RCC 7860 (cell line): ENCODE measurements around the gene BMP4.

Experiments used
- DNase-seq: peaks from one replicate; pipeline ENCODE4 v3.0.0-alpha.2; 2015; ENCODE audit warnings: low spot score
- FAIRE-seq: peaks from 2 replicates; lab custom pipeline; 2012; peaks lifted over from hg19 to GRCh38; lab: Jason Lieb, UNC

Gene BMP4

DNA sequence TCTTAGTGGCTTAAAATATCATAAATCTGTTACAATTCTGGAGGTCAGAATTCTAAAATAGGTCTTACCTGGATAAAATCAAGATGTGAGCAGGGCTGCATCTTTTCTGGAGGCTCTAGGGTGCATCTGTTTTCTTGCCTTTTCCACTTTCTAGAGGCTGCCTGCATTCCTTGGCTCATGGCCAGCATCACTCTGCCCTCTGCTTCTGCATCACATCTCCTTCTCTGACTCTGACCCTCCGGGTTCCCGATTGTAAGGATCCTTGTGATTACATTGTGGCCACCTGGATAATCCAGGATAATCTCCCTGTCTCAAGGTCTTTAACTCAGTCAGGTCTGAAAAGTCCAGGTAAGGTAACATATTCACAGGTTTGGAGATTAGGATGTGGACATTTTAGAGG, 11.0 kb upstream of the BMP4 start:
- DNase-seq (no peak), FAIRE-seq (no peak)

DNA sequence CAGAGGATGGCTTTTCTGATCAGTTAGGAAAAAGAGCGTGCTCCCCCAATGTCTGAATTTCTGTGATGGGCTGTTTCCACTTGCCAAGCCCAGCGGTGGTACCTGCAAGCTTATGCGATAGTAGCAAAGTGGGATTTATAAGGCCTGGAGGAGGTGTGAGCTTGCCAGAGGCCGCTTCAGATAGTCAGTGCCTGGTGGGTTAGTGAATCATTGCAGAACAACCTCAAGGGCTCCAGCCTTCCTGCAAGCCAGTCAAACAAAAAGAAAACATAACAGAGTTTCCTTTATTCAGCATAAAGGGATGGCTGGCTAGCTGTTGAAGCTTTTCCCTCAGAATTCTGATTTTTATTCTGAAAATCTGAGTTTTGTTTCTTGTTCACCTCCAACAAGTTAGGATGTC, 7.6 kb upstream of the BMP4 start:
- no peak for FAIRE-seq
- DNase-seq: no peak

DNA sequence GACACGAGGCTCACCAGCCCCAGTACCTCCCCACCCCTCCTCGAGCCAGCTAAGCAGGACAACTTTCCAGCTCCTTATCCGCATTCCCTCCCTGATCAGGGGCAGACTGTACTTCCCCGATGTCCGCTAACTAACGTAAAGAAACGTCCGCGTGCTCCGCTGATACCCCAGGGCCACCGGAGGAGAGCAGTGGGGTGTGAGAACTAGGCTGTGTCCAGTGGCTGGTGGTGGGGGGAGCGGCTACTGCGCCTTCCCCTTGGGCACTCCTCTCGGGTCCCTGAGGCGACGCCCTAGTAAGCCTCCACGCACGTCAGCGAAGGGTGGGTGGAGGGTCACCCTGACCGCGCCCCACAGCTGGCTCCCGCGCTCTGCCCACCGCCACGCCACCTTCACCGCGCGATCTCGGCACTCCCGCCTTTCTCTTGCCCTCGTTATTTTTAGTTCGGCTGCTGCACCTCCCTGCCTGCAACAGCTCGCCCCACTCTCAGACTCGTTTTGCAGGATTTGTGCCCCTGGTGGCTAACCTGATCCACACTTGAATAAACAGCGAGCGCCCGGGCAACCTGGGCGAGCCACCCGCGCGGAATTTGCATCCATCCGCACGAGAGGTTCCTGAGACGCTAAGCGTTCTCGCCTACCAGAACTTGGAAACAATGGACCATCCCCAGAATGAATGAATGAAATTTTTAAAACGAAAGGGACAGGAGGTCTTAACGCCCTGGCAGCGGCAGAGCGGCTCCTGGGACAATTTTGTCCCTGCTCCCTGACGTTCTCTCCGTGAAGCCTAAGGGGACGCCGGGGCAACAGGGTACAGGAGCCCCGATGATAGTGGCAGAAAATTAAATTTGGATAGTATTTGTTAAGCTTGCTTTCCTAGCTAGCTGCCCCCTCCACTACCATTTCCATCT, 6.9 kb upstream of the BMP4 start:
- DNase-seq (no peak), FAIRE-seq (no peak)

DNA sequence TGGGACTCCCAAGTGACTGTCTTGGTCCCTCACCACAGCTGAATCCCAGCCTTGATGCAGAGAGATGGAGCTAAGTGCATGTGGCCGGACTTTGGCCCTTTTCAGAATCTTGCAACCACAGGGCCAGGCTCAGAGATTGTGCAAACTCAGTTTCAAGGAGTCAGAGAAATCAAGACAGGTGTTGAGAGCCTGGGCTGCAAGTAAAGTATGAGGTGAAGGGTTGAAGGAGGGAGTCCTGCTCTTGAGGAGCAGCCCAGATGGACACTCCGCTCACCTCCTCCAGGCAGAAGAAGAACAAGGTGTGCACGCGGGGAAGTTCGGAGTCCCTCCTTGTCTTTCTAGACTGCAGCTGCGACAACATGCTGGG, 6.3 kb upstream of the BMP4 start:
- FAIRE-seq (no peak), DNase-seq (no peak)

DNA sequence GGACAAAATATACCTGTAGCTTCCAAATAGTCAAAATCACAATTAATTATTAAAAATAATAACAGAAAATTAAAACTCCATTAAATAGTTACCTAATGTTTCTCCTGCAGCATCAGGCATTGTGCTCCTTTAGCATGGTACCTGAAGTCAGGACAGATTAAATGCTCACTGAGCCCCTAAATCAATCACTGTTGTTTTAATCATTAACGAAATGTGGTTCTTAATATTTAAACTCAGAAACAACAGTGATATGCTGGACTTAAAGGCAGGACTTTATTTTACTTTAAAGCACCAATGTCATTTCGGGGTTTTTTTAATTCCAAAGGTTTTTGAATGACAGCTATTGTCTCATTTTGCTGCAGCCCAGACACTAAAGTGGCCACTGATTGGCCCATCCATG, 2.0 kb upstream of the BMP4 start:
- DNase-seq (no peak), FAIRE-seq (no peak)

DNA sequence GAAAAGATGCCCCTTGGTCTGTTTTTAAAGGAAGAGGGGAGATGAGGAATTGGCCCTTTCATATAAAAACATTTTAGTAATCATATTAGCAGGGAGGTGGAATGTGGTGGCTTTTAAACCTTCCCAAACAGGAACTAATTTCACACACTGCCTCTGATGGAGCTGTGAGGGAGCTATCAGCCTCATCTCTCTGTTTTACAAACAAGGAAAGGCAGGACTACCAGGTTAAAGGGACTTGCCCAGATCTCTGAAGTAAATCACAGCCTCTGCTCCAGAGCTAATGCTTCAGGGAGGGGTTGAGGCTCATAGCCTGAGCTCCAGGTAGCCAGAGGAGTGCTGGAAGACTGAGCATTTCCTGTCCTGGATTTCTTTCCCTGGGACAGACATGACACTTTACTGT, 1.1 kb upstream of the BMP4 start:
- FAIRE-seq (no peak), DNase-seq (no peak)

DNA sequence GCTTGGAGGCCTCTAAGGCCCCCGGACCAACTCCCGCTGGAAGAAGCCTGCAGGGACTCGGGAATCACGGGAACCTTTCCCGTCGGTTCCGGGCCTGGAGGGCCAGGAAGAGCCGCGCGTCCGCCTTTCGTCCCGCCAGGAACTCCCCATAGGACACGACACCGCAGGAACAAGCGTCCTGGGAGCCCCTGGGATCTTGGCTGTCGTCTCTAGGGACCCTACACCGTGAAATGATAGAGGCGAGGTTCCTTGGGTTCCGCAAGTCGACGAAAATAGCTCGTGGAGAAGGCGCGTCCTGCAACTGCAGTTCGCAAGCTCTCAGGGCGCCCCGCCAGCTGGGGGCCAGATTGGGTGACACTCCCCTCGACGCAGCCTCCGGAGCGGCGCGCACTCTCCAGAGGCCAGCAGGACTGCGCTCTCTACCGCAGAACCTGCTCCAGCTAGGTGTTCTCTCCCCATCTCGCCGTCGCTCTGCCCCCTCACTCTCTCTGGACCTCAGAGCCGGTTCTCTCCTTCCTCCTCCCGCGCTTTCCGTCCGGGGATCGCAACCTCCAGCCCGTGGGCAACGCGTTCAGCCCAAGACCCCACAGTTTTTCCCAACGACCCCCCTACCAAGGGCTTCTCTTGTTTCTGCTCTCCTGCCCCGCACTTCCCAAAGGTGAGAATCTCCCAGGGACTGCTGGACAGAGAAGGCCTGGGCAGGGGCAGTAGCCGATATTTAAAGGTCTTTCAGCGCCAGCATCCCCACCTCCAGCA, 776 bp downstream of the BMP4 start:
- DNase-seq (no peak), FAIRE-seq (no peak)

DNA sequence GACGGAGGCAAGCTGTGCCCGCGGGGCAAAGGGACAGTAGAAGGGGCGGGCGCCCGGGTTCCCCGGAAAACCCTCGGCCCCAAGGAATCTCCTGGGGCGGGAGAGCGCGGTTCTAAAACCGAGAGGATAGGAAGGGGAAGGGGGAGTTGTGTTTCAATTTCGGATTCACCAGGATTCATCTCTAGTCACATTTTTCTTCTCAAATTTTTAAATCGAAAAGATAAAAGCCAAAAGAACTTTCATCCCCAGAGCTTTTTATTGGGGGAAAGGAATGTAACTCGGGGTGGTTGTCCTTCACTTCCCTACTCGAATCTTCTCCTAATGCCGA, 1.4 kb downstream of the BMP4 start:
- DNase-seq: no peak
- no peak for FAIRE-seq

DNA sequence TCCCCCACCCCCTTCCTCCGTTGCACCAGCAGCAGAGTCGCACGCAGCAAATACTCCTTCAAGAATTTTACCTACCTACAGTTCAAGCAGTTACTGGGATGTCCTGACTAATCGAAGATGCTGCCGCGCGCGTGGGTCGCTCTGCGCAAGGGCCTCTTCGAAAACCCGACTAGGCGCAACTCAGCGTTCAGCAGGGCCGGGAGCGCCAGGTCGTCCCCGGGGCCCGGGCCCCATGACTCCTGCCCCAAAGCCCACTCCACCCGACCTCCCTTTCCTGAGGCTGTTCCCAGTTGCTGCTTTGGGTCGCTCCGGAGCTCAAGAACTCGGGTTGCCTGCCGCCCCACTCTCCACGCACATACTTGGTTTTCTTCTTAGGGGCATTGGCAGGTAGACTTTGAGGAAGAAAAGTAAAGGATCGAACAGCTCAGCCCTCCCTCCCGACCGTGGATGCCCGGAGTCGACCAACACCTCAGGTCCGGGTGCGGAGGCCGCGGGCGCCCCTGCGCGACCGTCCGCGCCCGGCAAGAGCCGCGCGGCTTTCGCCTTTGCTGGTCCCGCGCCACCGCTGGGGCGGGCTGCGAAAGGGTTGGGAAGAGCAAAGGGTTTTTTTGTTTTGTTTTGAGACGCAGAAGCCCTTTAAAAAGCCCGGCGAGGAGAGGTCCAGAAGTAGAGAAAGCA, 1.9 kb downstream of the BMP4 start:
- FAIRE-seq: no peak
- no peak for DNase-seq

DNA sequence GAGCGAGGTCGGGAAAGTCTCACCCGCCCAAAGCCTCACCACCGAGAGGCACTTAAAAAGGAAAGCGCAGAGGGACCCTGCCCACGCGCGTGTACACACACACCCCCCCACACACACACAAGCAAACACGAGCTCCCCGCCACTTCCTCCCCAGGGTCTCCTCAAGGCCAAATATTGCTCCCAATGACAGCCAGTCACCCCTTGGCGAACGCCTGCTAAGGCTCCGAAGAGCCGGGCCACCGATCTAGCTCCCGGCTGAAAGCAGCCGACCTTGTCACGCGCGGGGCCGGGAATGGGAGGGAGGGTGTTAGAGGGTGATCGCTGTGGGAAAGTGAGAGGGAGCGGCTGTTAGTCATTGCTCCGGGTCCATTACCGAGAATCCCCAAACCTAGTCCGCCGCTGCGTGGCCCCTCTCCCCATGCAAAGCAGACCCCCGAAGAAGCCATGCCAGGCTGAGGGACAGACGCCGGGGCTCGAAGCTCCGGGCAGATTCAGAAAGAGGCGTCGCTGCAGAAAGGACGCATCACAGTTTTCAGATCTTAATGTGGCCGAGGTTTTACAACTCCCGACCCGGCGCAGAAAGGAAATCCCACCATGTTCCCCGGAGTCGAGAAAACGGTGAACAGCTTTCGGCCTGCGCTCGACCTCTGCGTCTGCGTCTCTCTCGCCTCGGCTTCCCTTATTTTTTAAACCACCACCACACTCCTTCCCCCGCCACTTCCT, 2.6 kb downstream of the BMP4 start:
- FAIRE-seq (no peak), DNase-seq (no peak)

DNA sequence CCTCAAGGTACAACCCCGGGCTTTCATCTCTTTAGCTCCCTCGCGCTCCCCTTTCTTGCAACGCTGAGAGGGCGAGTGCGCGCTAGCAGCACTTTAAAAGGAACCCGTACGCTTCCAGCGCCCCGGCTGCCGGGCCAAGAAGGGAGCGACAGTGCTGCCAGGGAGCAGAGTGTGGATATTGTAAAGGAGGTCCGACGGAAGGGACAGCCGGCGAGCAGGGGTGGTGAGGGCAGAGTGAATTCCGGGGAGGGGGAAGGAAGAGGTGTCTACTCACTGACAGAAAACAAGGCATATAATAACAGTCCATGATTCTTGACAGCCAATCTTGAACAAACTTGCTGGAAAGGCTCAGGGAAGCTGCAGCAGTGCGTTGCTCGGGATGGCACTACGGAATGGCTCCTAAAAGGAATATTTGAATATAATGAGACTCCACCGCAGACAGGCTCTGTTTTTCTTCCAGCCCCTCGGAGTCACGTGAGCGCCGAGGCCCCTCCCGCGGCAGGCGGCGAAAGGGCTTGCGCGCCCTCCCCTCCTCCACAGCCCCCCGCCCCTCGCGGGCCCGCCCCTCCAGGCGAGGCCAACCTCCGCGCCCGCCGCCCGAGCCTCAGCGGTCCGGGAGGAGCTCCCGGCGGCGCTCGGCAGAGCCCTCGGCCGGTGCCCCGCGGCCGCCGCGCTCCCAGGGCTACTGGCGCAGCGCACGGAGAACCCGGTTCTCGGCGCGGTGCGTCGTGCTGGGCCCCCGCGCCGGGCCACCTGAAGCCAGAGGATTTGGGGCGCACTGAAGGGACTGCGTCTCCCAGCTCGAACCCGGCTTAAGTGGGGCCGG, 3.4 kb downstream of the BMP4 start:
- no peak for FAIRE-seq

DNA sequence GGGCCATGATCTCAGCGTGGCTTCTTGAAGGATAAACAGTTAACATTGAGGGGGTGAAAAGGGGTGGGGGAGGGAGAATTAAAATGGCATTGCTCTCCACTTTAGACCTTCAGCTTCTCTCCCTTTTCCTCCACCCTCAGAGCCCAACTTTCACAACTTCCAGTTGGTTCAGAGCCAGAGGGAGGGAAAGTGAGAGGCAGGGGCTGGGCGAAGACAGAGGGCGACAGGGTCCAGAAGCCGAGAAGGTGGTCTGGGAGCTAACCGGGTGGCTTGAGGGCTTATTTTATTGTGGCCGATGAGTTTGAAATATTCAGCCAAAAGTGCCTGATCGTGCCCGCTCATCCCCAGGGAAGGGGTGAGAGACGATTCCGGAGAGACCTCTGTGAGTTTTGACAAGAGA, 4.1 kb downstream of the BMP4 start:
- DNase-seq (no peak), FAIRE-seq (no peak)

More for the DNA sequence above, 3.4 kb downstream of the BMP4 start:
- no peak for DNase-seq

DNA sequence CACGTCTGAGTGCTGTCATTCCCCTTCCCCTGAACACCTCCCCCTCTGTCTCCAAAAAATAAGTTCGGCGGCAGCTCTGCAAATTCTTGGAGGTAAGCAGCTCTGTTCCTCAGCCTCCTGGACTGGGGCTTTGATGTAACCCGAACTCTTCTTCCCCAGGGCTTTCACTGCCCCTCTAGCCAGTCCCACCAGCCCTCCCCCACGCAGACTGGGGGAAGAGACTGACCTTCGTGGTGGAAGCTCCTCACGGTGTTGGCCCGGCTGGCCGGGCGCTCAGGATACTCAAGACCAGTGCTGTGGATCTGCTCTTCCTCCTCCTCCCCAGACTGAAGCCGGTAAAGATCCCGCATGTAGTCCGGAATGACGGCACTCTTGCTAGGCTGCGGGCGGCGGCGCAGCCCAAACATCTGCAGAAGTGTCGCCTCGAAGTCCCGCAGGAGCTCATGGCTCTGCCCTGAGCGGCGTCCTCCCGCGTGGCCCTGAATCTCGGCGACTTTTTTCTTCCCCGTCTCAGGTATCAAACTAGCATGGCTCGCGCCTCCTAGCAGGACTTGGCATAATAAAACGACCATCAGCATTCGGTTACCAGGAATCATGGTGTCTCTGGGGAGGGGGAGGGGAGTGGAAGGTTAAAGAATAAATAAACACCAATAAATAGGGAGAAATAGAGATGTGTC, 4.9 kb downstream of the BMP4 start:
- DNase-seq: no peak
- no peak for FAIRE-seq

DNA sequence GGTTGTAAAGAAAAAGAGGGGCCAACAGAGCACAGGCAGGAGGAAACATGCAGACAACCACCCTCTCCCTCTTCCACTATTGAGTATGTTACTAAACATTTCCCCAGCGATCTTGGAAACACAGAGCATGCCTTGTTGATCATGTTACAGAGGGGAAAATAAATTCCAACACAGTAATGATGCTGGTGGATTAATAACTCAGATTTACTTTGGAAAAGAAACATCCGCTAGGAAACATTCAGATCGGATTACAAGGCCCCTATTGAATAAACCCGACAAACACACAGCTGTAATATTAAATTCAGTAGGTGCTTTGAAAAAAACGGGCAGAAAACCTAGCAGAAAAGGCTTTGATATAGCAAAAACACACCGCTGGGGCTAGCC, 5.4 kb downstream of the BMP4 start:
- FAIRE-seq: no peak
- DNase-seq: no peak

DNA sequence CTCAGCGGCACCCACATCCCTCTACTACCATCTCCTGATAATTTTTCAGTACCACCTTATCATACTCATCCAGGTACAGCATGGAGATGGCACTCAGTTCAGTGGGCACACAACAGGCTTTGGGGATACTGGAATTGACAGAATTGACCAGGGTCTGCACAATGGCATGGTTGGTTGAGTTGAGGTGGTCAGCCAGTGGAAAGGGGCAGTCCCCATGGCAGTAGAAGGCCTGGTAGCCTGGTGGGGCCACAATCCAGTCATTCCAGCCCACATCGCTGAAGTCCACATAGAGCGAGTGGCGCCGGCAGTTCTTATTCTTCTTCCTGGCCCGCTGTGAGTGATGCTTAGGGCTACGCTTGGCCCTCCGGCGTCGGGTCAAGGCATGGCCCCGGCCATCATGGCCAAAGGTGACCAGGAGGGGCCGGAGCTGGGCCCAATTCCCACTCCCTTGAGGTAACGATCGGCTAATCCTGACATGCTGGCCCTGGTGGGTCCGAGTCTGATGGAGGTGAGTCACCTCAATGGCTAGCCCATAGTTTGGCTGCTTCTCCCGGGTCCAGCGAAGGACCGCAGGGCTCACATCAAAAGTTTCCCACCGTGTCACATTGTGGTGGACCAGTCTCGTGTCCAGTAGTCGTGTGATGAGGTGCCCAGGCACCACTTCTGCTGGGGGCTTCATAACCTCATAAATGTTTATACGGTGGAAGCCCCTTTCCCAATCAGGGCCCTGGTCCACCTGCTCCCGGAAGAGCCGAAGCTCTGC, 6.4 kb downstream of the BMP4 start:
- no peak for FAIRE-seq
- DNase-seq: no peak

DNA sequence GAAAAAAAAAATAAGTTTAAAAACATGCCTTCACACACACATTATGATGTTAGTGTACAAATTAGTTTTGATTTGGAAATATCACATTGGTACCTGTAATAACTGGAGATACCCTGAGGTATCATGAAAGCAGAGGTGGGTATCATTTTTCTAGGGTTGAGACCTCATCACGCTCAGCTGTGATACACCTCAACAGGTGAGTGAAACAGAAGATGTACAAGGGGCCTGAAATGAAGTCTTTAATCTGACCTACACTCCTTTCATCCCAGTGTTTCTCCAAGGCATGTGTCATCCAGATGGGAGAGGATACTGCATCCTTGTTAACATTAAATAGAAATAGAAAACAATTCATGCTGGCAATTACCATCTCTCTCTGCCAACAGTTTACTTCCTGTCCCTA, 7.4 kb downstream of the BMP4 start:
- no peak for FAIRE-seq
- no peak for DNase-seq

DNA sequence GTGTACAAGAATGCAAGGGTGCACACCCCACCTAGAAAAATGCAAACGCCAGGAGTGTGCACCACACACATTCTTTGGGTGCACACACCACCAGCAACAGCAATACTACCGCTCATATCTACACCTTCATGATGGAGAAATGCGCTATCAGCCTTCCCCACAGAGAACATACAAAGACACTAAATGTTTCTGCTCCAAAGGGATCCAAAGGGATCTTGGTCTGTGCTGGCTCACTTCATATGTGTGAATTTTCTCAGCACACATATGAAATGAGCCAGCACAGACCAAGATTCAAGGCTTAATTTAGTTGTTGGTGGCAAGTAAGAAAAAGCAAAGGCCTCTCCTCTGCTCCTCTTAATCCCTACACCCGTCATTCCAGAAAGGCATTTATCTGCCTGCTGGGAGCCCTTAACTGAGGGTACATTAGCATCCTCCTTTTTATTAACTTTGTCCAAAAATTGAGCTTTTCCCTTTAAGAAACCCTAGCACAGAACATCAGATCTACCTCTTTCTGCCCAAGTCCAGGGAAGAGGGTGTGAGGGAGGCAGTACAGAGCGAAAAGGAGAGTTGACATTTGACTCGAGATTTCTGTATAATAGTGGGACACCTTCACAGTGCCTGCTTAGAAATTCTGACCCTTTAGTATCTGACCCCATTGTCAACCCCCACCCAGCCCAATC, 8.3 kb downstream of the BMP4 start:
- DNase-seq (no peak), FAIRE-seq (no peak)

DNA sequence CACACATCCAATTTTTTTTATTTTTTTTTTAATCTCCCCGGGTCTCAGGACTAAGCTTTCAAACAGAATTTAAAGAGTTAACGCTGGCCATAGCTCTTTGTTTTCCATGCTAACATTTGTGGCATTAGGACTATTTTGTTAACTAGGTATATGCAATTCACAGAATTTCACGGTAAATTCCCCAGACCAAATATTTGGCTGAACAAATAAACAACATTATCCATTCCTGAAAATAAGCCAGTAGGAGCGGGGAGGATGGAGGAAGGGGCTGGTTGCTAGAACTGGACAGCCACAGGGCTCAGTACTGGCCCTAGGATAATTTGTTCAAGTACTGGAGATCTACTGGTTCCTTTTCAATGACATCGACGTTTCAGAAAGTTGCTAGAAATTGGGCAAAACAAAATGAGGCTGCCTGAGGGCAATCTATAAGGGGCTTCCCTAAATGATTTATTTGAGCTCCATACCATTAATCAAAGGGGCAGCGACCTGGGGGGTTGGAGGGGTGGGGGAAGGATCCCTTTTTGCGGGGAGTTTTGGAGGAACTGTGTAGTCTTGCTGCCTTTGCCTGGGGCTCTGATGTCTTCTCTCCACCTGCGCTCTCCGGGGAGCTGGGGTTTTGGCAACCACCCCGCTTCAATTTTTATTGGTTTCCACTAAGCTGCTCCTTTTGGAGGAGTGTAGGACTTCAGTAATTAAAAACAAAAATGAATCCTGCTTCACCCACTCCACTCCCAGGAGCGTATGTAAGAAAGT, 9.0 kb downstream of the BMP4 start:
- FAIRE-seq: no peak
- no peak for DNase-seq
